AG04450 (cell line): ENCODE measurements around the gene XPNPEP3. TPM values are rescaled to one million over a fixed set of nuclear protein-coding genes. Genes with fewer than 3 reads are reported as not detected.
A peak's percentile ranks its signal among the peaks of the same experiment; 100 is the strongest.

Experiments used
- CTCF ChIA-PET: fragments of 300-600, 350-600 bp; formaldehyde crosslinking; extraction: SDS; loops from one replicate; lab custom pipeline; 2022; ENCODE audit warnings: antibody characterized with exemption, inconsistent platforms; lab: Charles Lee
- POLR2A ChIA-PET: fragments of 350-600 bp; formaldehyde crosslinking; extraction: SDS; loops from one replicate; lab custom pipeline; 2021; ENCODE audit warnings: antibody characterized with exemption, inconsistent platforms; lab: Yijun Ruan, JAX
- DNase-seq: peaks from one replicate; pipeline ENCODE4 v3.0.0-alpha.2; 2011; ENCODE audit warnings: low read depth, low spot score
- H3K27ac ChIP-seq: one replicate; pipeline ENCODE4 v1.5.1; 2012; ENCODE audit warnings: low read depth, low read length, control low read depth
- H3K27me3 ChIP-seq: one replicate; pipeline ENCODE4 v1.6.0; 2012; ENCODE audit warnings: low read length; ENCODE audit not compliant: control insufficient read depth, insufficient read depth
- H3K4me3 ChIP-seq: 2 replicates; pipeline ENCODE4 v1.5.1; 2011; ENCODE audit warnings: mild to moderate bottlenecking, low read depth, low read length, control low read depth
- H3K9me3 ChIP-seq: 2 replicates; pipeline ENCODE4 v1.5.1; 2012; ENCODE audit warnings: low read length; ENCODE audit not compliant: control insufficient read depth, insufficient read depth
- CTCF ChIP-seq: IDR thresholded peaks from 2 replicates; pipeline ENCODE4 v1.5.1; 2011; ENCODE audit warnings: low read depth, low read length, control low read depth, inconsistent platforms
- polyA plus RNA-seq: library from polyadenylated mRNA; depleted of rRNA; stranded (reverse); fragments of >200 nt; gene quantifications from 2 replicates; pipeline ENCODE4 v1.2.3, GENCODE V29; 2011

The XPNPEP3 gene
- polyA plus RNA-seq, 1 experiment, result 26.3 TPM

GRCh38 chr22:40950962-40951794 lies 94.2 kb downstream of the XPNPEP3 start, which contains the start of gene RBX1:
TSS of gene RBX1 (plus strand) at chr22:40951378. CDS start at chr22:40951399, 21 bp downstream.
- H3K27me3 ChIP-seq, result no peaks in the 10 kb centered on the region
- H3K4me3 ChIP-seq, result peak within 1 kb of the TSS; percentile 91
- no peak for TF ChIP-seq CTCF
- peak within 1 kb of the TSS; percentile 84 for H3K27ac ChIP-seq
- POLR2A ChIA-PET, result interaction anchor here (0.5 to 2.1 kb wide), 12 partner anchors 10 to 141 kb away, joined by 3 to 32 read pairs (median 6); partner anchors contain the start of genes EP300, ST13 and XPNPEP3
- no peaks in the 10 kb centered on the region for H3K9me3 ChIP-seq
- peak; percentile 96 for DNase-seq
- CTCF ChIA-PET, result interaction anchor here (1.4 kb wide), 1 partner anchor 29 kb away, joined by 8 read pairs; no protein-coding TSS in a partner anchor

GRCh38 chr22:40951795-40952605 lies 95.1 kb downstream of the XPNPEP3 start:
- TF ChIP-seq CTCF, result no peak
- H3K9me3 ChIP-seq, result no peaks in the 10 kb centered on the region
- POLR2A ChIA-PET, result interaction anchor here (0.6 to 2.1 kb wide), 13 partner anchors 9 to 140 kb away, joined by 3 to 32 read pairs (median 5); partner anchors contain the start of genes EP300, ST13 and XPNPEP3
- no peak for DNase-seq
- H3K4me3 ChIP-seq, result peak overlapping the region; percentile 91
- H3K27me3 ChIP-seq, result no peaks in the 10 kb centered on the region
- CTCF ChIA-PET, result interaction anchor here (1.4 kb wide), 1 partner anchor 30 kb away, joined by 8 read pairs; no protein-coding TSS in a partner anchor
- H3K27ac ChIP-seq, result peak overlapping the region; percentile 71

- Histone ChIP-seq H3K9me3 (no peaks in the 10 kb centered on the region), H3K27me3 (no peaks in the 10 kb centered on the region), H3K27ac (no peak overlapping the region), H3K4me3 (peak overlapping the region; percentile 3; the same call in 1 of the 2 replicates)
- no peak for TF ChIP-seq CTCF
- POLR2A ChIA-PET, result no interaction called here
- CTCF ChIA-PET, result no interaction called here
- DNase-seq, result no peak
These were observed 96.5 kb downstream of the XPNPEP3 start for GRCh38 chr22:40953471-40953870.

GRCh38 chr22:40954113-40954512 lies 97.2 kb downstream of the XPNPEP3 start:
- no peak overlapping the region for H3K27ac ChIP-seq
- no peak for TF ChIP-seq CTCF
- CTCF ChIA-PET, result no interaction called here
- POLR2A ChIA-PET, result no interaction called here
- no peak overlapping the region for H3K4me3 ChIP-seq
- H3K9me3 ChIP-seq, result no peaks in the 10 kb centered on the region
- H3K27me3 ChIP-seq, result no peaks in the 10 kb centered on the region
- no peak for DNase-seq
